Adipose tissue (tissue), 3 donors: ENCODE results near the gene CCSER1. TPM values are rescaled to one million over a fixed set of nuclear protein-coding genes. Genes with fewer than 3 reads are reported as not detected.
"Not testable (repeated sequence)": the region's sequence is repeated elsewhere in the genome, so short reads cannot be mapped to it uniquely, and the experiment has no call there.

ENCODE experiments used
- H3K27ac ChIP-seq: one replicate; pipeline ENCODE4 v1.5.1; 2013; ENCODE audit warnings: low read depth, low read length
- WGBS, 3 donors: extraction: QIAGEN DNeasy Blood & Tissue Kit; methylation state at CpG; one replicate each; pipeline ENCODE4 v1.1.7; 2013; 5-methylcytosine and 5-hydroxymethylcytosine counted together
- polyA plus RNA-seq, 3 donors: library from polyadenylated mRNA; stranded (reverse); fragments of 200-250 nt; gene quantifications; one replicate each; pipeline ENCODE4 v1.2.3, GENCODE V29; 2013
- donor health status: healthy with polysubstance abuse.
- donor health status: Bipolar disorder and iron deficiency.
- donor health status: healthy.

CCSER1 gene
- polyA plus RNA-seq, 3 donors = 0.87 to 1.2 TPM; not detected in 1

DNA sequence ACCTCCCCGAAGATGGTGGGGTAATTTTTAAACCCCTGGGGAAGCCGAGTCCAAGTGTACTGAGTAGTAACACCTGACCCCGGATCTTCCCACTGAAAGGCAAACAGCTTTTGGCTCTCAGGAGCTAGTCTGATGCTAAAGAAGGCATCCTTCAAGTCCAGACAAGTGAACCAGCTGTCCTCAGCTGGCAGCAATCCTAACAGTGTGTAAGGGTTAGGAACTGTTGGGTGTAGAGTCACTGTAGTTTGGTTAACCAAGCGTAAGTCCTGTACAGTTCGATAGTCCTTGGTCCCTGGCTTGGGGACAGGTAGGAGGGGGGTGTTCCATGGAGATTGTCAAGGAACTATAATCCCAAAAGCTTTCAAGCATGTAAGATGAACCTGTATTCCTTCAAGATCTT lies 967.0 kb downstream of the CCSER1 start:
- WGBS, 3 donors = 92 to 95% (median 93%) methylated on average over 5 of the region's 5 CpGs
- not testable (repeated sequence) for H3K27ac ChIP-seq

DNA sequence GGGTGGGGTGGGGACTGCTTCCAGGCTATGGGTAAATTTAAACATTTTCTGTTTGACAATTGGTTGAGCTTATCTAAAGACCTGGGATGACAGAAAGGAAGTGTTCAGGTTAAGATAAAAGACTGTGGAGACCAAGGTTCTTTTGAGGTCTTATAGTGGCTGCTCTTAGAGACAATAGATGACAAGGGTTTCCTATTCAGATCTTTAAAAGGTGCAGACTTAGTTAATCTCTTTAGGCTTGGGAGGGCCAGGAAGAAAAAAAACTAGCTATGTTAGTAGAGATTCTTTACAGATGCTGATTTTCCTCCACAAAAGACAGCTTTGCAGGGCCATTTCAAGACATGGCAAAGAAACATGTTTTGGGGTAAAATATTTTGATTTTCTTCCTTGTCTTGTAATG lies 972.5 kb downstream of the CCSER1 start:
- no peak overlapping the region for H3K27ac ChIP-seq

DNA sequence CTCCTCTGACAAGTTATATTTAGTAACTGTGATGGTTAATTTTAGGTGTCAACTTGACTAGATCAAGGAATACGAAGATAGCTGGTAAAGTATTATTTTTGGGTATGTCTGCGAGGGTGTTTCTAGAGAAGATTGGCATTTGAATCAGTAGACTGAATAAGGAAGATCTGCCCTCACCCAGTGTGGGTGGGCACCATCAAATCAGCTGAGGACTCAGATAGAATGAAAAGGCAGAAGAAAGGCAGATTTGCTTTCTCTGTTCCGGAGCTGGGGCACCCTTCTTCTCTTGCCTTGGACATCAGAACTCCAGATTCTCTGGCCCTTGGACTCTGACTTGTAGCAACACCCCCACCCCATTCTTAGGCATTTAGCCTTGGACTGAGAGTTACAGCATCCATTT lies 981.6 kb downstream of the CCSER1 start:
- WGBS, 3 donors = 89 to 97% (median 92%) methylated on average over 3 of the region's 3 CpGs
- H3K27ac ChIP-seq = no peak overlapping the region

DNA sequence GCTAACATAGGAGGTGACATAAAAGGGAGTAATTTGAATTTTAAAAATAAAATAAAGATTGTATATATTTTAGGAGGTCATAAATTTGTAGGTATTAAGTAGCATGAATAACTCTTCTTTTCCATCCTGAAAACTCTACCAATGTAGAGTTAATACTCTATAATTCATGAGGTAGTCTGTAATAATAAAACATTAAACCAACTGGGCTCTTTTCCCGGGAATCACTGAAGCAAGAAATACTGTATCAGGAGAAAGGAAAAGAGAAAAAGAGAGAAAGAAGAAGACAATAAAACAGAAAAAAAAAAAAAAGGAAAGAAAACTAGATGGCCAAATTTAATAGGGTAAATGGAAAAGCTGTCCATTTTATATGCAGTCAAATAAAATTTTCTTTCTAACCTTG lies 984.4 kb downstream of the CCSER1 start:
- no peak overlapping the region for H3K27ac ChIP-seq
- 60 to 79% (median 69%) methylated on average over 1 of the region's 1 CpG for WGBS, 3 donors

DNA sequence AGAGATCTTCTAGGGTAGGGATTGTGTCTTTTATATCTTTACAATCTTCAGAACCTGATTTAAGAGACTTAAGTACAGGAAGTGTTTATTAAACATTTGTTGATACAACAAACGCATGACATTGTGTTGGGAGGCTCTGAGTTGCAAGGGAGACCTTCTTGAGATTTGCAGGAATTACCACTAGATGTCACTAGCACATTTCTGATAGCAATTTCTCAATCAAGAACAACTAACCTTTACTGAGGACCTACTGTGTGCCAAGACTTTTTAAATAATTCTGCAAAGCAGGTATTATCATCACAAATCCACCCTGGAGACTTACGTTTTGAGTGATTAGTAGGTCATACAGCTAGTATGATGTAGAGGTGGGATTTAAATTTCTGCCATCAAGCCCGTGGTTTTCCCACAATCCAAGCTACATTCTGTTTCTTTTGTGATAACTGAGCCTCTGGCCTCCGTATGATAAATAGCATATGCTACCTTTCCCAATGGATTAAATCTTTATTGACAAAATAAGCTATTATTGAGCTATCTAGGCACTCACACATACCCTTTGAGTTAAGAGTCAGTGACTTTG lies 986.0 kb downstream of the CCSER1 start:
- 29 to 62% (median 61%) methylated on average over 4 of the region's 4 CpGs for WGBS, 3 donors
- no peak overlapping the region for H3K27ac ChIP-seq

DNA sequence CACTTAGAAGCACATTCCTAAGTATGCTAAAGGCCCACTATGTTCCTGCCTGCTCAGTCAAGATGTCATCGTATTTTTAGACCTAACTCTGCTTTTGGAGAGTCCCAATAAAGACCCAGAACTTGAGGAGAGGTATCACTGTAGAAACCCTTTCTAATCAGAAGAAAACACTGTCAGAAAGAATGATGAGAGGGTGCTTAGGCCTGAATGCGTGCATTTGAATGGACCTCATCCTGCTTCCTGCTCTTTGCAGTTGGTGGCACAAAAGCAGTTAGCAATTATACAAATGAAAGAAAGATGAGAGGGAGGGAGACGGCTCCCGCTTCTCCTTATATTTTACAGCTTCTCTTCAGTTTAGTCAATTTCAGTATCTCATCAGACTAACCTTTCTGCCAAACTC lies 987.2 kb downstream of the CCSER1 start:
- 78 to 88% (median 88%) methylated on average over 4 of the region's 4 CpGs for WGBS, 3 donors
- no peak overlapping the region for H3K27ac ChIP-seq

DNA sequence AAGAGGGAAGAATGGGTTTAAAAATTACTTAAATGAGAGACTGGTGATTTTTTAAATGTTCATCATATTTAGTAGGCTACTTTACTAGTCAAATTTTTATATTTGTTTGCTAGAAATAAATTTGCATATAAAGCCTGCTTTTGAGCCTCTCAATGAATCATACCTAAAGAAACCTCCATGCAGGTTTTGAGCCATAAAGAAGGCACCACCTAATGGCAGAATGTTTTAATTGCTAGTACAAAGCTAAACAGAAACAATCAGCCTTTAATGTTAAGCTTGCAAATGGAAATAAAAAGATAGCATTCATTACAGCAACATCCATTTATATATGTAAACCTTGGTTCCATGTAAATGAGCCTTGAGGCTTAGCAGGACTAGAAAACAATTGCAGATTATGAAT lies 989.7 kb downstream of the CCSER1 start:
- no peak overlapping the region for H3K27ac ChIP-seq

DNA sequence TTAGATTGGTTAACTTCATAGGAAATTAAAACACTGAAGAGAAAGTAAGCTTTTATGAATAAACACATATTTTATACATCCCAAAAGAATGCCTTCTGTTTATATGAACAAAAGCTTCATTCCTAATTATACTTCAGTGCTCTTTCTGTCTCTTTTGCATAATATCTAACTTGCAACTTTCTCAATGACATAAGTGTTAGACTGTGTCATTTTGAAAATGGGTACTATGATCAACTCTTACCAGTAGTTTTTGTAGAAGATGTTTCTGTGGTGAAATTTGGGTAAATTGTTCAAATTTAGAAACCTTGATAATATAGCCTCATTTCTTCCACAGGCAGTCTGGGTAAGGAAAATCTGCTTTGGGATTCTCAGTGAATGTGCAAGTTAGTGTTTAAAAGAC lies 991.4 kb downstream of the CCSER1 start:
- no peak overlapping the region for H3K27ac ChIP-seq

DNA sequence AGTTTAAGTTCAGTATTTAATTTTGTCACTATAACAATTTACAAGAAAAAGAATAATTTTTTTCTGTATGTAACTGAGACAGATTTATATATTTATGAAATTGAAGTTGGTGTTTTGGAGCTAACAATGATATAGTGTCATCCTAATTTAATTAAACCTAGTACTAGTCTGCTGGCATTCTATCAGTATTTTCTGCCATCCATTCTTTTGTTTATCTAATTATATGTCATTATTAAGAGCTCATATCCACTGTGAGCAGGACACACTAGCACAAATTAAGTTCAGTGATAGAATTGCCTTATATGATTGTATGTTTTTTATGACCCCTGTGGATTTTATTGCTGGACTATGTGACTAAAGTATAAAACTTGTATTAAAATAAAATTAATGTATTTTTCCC lies 996.5 kb downstream of the CCSER1 start:
- no peak overlapping the region for H3K27ac ChIP-seq

DNA sequence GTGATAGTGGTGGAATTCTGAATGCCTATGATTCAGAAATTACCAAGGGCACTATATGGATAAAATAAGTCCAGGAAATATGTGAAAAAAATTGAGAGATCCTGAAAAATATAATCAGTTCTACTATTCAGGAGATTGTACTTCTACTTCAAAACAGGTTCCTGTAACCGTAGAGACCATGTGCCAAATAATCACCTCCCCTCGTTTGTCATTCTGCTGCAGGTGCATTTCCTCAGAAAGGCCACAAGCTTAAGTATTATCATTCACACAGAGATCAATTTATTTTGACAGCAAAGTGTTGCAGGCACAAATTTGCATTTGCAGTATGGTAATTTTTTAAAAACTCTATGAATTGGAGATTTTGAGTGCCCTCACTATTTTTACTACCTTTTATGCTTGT lies 1000.0 kb downstream of the CCSER1 start:
- 24 to 83% (median 76%) methylated on average over 2 of the region's 2 CpGs for WGBS, 3 donors
- H3K27ac ChIP-seq = no peak overlapping the region

DNA sequence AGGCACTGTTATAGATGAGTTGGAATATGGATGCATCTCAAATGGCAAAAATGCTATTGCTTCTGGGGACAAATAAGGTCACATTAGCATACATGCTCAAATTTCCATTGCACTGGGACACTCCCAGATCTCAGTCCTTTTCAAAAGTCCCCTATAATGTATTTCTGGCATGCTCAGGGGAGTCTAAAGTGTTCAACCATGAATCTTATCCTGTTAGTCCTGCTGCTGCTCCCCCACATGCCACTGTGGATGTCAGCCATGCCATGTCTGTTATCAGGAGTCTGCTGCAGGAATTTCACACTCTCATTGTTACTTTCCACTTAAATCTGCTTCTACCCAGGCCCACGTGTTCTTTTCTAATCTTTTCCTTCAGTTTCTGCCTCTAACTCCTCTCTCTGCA lies 1000.6 kb downstream of the CCSER1 start:
- WGBS, 3 donors = 9 to 29% (median 13%) methylated on average over 1 of the region's 1 CpG
- no peak overlapping the region for H3K27ac ChIP-seq

DNA sequence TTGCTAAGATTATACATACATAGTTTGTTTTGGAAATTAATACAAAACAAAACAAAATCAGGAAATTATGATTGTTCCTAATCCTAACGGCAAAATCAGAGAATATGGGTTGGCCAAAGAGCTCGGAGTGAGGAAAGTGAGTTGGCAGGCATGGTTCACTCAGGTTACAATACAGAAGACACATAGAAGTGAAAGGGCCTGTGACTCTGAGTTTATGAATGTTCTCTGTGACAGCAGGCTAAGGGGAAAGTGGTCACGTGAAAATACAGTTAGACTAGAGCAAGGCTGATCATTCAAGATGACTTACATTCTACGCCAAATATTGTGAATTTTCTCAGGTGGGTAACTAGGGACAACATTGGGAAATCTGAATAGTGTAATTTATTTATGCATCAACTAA lies 1001.3 kb downstream of the CCSER1 start:
- WGBS, 3 donors = 80 to 94% (median 84%) methylated on average over 4 of the region's 4 CpGs
- no peak overlapping the region for H3K27ac ChIP-seq

DNA sequence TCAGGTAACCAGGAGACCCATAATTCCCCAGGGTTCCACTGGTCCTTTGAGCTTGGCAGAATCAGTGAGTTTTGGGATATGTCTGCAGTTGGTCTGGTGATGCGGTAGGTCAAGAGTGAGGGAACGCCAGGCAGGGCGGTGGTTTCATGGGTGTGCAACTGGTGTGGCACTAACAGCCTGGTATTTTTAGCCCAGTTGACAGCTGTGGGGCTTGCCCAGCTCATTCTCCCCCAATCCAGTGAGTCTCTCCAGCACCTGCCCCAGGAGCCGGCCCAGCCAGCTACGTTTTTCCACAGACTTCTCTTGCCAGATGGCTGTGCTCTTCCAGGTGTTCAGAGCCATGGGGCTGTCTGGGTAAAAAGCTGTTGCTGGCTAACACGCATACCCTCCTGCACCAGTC lies 1019.9 kb downstream of the CCSER1 start:
- 71 to 79% (median 71%) methylated on average over 6 of the region's 6 CpGs for WGBS, 3 donors
- no peak overlapping the region for H3K27ac ChIP-seq

DNA sequence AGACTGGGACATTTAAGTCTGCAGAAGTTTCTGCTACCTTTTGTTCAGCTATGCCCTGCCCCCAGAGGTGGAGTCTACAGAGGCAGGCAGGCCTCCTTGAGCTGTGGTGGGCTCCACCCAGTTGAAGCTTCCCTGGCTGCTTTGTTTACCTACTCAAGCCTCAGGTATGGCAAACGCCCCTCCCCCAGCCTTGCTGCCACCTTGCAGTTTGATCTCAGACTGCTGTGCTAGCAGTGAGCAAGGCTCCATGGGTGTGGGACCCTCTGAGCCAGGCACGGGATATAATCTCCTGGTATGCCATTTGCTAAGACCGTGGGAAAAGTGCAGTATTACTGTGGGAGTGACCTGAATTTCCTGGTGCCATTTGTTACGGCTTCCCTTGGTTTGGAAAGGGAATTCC lies 1026.8 kb downstream of the CCSER1 start:
- 82 to 87% (median 85%) methylated on average over 4 of the region's 4 CpGs for WGBS, 3 donors

DNA sequence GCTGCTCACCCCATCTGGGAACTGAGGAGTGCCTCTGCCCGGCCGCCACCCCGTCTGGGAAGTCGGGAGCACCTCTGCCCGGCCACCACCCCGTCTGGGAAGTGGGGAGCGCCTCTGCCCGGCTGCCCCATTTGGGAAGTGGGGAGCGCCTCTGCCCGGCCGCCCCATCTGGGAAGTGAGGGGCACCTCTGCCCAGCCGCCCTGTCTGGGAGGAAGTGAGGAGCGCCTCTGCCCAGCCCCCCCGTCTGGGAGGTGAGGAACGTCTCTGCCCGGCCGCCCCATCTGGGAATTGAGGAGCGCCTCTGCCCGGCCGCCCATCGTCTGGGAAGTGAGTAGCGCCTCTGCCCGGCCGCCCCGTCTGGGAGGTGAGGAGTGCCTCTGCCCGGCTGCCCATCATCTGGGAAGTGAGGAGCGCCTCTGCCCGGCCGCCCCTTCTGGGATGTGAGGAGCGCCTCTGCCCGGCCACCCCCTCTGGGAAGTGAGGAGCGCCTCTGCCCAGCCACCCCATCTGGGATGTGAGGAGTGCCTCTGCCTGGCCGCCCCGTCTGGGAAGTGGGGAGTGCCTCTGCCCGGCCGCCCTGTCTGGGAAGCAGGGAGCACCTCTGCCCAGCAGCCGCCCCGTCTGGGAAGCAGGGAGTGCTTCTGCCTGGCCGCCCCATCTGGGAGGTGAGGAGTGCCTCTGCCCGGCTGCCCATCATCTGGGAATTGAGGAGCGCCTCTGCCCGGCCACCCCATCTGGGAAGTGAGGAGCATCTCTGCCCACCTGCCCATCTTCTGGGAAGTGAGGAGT lies 1040.9 kb downstream of the CCSER1 start:
- H3K27ac ChIP-seq = not testable (repeated sequence)
- 87 to 93% (median 92%) methylated on average over 31 to 42 of the region's 42 CpGs for WGBS, 3 donors

More for the DNA sequence above, 1026.8 kb downstream of the CCSER1 start:
- not testable (repeated sequence) for H3K27ac ChIP-seq

DNA sequence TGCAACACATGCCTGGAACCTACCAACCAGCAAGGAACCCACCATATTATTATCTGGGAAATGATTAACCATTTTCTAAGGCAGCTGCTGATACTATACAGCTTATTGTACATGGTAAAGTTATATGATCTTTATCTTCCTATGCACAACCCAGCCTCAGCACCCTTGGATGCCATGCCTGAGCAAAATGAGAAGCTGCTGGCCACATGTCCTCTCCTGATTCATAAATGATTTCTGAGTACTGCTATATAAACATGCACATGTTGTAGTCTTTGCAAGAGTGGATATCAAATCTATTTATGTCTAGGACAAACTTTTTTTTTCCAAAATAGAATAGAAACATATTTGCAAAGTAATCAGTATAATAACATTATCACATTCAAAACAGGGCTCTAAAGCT lies 1043.6 kb downstream of the CCSER1 start:
- H3K27ac ChIP-seq = no peak overlapping the region

DNA sequence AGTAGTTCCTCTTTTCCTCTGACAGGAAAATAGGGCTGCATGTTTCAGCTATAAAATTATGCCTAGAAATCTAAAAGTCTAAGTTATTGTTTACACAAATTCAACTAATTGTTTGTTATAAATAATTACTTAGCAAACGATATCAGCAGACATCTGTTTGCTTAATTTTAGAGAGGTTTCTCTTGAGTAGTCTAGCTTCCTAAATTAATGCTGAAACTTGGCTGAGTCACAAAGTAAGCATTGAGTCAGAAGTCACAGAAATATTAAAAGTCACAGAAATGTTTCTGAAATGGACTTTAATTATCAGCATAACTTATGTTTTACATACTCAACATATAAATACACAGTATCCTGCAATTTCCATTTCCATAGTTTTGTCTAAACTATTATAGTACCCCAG lies 1044.0 kb downstream of the CCSER1 start:
- 41 to 56% (median 45%) methylated on average over 1 of the region's 1 CpG for whole genome bisulfite sequencing, 3 donors
- no peak overlapping the region for H3K27ac ChIP-seq

DNA sequence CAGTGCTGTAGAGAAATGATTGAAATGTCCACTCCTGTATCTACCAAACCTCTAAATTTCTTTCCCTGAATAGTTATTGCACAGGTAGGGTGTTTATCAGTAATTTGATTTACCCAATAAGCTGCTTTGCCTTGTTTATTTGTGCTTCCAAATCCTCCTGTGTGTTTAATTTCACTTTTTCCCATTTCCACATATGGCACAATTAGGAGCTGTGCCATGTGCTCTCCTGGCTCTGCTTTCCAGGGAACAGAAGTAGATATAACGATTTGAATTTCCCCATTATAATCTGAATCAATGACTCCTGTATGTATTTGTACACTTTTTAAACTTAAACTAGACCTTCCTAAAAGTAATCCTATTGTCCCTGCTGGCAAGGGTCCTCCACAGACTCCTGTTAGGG lies 1057.9 kb downstream of the CCSER1 start:
- WGBS, 3 donors = 75 to 79% (median 77%) methylated on average over 1 of the region's 1 CpG

DNA sequence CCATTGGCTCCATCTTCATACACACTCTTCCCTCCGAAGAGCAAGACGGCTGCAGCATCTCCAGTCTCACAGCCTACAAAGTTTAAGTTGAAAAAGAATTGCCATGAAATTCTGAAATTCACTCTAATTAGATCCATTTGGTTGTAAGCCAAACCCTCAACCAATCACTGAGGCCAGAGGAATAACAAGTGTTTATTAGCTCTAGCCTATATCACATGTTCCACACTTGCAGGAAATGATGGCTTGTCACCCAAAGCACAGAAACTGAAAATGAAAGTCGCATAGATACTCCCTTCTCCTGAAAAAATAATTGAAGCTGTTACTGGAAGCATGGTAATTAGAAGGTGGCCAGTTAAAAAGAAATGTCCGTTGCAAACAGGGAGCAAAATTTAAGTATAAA lies 1071.8 kb downstream of the CCSER1 start:
- WGBS, 3 donors = 66 to 84% (median 76%) methylated on average over 4 of the region's 4 CpGs
- H3K27ac ChIP-seq = no peak overlapping the region

More for the DNA sequence above, 1057.9 kb downstream of the CCSER1 start:
- not testable (repeated sequence) for H3K27ac ChIP-seq

DNA sequence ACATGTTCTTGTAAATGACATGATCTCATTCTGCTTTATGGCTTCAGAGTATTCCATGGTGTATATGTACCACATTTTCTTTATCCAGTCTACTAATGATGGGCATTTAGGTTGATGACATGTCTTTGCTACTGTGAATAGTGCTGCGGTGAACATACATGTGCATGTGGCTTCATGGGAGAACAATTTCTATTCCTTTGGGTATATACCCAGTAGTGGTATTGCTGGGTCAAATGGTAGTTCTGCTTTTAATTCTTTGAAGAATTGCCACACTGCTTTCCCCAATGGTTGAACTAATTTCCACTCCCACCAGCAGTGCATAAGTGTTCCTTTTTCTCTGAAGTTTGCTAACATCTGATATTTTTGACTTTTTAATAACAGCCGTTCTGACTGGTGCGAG lies 1080.3 kb downstream of the CCSER1 start:
- WGBS, 3 donors = 94 to 98% (median 94%) methylated on average over 3 of the region's 3 CpGs
- H3K27ac ChIP-seq = no peak overlapping the region

DNA sequence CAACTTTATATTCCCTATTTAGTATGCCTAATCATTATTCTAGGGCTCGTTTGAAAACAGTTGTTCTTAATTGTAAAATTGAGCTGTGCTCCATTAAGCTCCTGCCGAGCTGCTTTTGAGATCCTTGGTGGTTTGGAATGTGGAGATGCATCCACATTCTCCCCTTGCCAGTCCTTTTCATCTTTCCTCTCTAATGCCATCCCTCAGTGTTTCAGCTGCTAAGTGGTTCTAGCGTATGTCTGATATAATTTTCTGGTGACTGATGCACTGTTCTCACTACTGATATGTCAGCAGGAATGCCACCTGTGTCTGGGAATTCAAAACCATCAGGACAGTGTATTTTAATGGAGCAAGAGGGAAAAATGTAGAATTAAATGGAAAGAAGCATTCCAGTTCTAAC lies 1085.0 kb downstream of the CCSER1 start:
- H3K27ac ChIP-seq = no peak overlapping the region
- WGBS, 3 donors = 46 to 51% (median 50%) methylated on average over 3 of the region's 3 CpGs
